Transverse colon (tissue), 3 donors: ENCODE data around the gene PTBP1.

Source experiments
- CTCF ChIP-seq, 5 experiments: fragments of 200-600 bp in 3 of 5; fragments of 450-650 bp in 2 of 5; sonication (generic) in 3 of 5; IDR thresholded peaks; 1 replicate in 2 of 5; 2 replicates in 3 of 5; pipeline ENCODE4 v1.5.1; 2016 to 2017; ENCODE audit warnings: antibody characterized with exemption in 5 of 5, inconsistent platforms in 3 of 5, mild to moderate bottlenecking in 2 of 5, moderate library complexity in 1 of 5
- EP300 ChIP-seq: sonication (generic); formaldehyde crosslinking; IDR thresholded peaks from one replicate; pipeline ENCODE4 v1.6.1; 2017; ENCODE audit warnings: antibody characterized with exemption, low read depth
- POLR2A ChIP-seq: fragments of 450-650 bp; IDR thresholded peaks from one replicate; pipeline ENCODE4 v1.6.1; 2016; ENCODE audit warnings: antibody characterized with exemption, mild to moderate bottlenecking, moderate library complexity

GRCh38 chr19:757811-758668, 39.2 kb upstream of the PTBP1 start:
- TF ChIP-seq CTCF (IDR thresholded peaks at IDR 0.05) (no peak), EP300 (no peak), POLR2A (no peak)
